Measurements from ENCODE around the gene SFN. TPM values are rescaled to one million over a fixed set of nuclear protein-coding genes. Genes with fewer than 3 reads are reported as not detected.

The SFN gene
- total RNA-seq, 1 experiment from 2014 or later = 74.5 TPM

DNA sequence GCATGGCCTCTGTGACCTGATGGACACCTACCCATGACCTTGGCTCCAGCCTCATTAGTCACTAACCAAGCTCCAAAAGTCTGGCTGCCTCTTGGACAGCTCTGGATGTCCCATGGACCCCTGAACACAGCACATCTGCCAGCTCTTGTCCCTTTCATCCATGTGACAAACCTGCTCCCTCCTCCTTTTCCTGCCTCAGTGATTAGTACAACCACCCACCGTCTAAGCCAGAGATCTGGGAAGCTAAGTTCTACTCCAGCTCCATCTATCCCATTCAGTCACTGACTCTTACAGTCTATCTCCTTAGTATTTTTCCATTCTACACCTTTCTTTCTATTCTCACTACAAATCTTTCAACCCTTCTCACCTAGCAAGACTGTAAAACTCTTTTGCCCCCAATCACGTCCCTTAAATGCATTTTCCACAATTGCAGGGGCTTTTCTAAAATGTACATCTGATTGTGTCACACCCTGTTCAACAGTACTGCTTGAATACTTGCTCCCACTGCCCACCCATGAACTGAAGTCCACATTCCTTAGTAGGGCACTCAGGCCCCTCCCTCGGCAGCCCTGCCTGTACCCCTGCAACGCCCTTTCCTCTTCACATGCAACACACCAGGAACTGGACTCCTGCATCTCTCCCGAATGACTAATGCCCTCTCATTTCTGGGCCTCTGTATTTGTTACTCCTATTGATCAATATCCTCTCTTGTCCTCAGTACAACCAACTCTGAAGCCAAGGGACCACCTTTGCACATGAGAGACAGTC, 19.9 kb downstream of the SFN start:
- Mint-ChIP-seq H3K9me3 (ENCODE audit: low read depth, unreplicated experiment) (no peaks in the 10 kb centered on the region), H3K4me1 (ENCODE audit: low read depth, unreplicated experiment) (peaks cover 10% of the 10 kb centered on the region), H3K36me3 (ENCODE audit: insufficient read depth, unreplicated experiment) (peaks cover 58% of the 10 kb centered on the region), H3K27ac (ENCODE audit: unreplicated experiment) (no peak overlapping the region), H3K4me3 (ENCODE audit: low read depth, unreplicated experiment) (no peak overlapping the region), H3K27me3 (ENCODE audit: unreplicated experiment) (no peaks in the 10 kb centered on the region)
- intact Hi-C loops (cut with micrococcal nuclease; ENCODE audit: unreplicated experiment) = no loop called here
- TF ChIP-seq, protein P1, sequence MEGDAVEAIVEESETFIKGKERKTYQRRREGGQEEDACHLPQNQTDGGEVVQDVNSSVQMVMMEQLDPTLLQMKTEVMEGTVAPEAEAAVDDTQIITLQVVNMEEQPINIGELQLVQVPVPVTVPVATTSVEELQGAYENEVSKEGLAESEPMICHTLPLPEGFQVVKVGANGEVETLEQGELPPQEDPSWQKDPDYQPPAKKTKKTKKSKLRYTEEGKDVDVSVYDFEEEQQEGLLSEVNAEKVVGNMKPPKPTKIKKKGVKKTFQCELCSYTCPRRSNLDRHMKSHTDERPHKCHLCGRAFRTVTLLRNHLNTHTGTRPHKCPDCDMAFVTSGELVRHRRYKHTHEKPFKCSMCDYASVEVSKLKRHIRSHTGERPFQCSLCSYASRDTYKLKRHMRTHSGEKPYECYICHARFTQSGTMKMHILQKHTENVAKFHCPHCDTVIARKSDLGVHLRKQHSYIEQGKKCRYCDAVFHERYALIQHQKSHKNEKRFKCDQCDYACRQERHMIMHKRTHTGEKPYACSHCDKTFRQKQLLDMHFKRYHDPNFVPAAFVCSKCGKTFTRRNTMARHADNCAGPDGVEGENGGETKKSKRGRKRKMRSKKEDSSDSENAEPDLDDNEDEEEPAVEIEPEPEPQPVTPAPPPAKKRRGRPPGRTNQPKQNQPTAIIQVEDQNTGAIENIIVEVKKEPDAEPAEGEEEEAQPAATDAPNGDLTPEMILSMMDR (IDR thresholded peaks at IDR 0.05; ENCODE audit: unreplicated experiment) = no peak
- CTCF ChIA-PET = no interaction called here
- no TSS peak for BruUV-seq (replicated peaks)
- DNase-seq = no peak

DNA sequence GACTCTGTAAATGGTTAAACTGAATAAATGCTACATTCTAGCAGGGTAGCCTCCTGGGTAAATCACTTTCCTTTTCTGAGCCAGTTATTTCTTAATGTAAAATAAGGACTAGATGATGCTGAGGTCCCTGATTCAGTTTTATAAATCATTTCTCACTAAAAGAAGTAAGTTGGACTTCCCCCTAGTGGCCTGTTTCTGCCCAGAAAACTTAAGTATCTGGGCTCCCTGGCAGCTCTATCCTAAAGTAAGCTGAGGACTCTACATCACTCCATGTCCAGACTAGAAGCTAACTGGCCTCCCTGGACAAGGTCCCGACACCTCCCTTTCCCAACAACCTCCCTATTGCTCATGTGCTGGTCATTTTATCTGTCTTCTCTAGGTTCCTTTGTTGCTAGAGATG, 24.2 kb downstream of the SFN start:
- DNase-seq = peak; percentile 16
- Mint-ChIP-seq H3K27ac (ENCODE audit: unreplicated experiment) (no peak overlapping the region), H3K4me1 (ENCODE audit: low read depth, unreplicated experiment) (peaks cover 22% of the 10 kb centered on the region), H3K27me3 (ENCODE audit: unreplicated experiment) (no peaks in the 10 kb centered on the region), H3K36me3 (ENCODE audit: insufficient read depth, unreplicated experiment) (peaks cover 67% of the 10 kb centered on the region), H3K4me3 (ENCODE audit: low read depth, unreplicated experiment) (no peak overlapping the region), H3K9me3 (ENCODE audit: low read depth, unreplicated experiment) (no peaks in the 10 kb centered on the region)
- CTCF ChIA-PET = interaction anchor here (0.7 to 1.6 kb wide), 3 partner anchors 13 to 417 kb away, joined by 3 to 5 read pairs (median 3); partner anchors contain the start of gene GPATCH3
- intact Hi-C loops (cut with micrococcal nuclease; ENCODE audit: unreplicated experiment) = no loop called here
- BruUV-seq (replicated peaks) = no TSS peak
- TF ChIP-seq, protein P1 (IDR thresholded peaks at IDR 0.05; ENCODE audit: unreplicated experiment) = no peak

DNA sequence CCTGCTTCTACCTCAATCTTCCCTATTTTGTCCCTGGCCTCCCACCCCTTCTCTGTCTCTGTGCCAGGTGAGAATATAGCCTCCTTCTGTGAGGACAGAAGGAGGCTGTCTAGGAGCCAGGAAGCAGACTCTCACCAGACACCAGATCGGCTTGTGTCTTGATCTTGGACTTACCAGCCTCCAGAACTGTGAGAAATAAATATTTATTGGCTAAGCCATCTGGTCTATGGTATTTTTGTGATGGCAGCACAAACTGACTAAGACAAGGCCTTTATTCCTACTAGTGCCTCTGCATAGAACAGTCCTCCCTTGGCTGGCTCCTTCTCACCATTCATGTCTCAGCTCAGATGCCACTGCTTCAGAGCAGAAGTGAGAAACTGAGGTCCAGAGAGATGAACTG, 25.3 kb downstream of the SFN start:
- TF ChIP-seq, protein P1 (IDR thresholded peaks at IDR 0.05; ENCODE audit: unreplicated experiment) = no peak
- no TSS peak for BruUV-seq (replicated peaks)

DNA sequence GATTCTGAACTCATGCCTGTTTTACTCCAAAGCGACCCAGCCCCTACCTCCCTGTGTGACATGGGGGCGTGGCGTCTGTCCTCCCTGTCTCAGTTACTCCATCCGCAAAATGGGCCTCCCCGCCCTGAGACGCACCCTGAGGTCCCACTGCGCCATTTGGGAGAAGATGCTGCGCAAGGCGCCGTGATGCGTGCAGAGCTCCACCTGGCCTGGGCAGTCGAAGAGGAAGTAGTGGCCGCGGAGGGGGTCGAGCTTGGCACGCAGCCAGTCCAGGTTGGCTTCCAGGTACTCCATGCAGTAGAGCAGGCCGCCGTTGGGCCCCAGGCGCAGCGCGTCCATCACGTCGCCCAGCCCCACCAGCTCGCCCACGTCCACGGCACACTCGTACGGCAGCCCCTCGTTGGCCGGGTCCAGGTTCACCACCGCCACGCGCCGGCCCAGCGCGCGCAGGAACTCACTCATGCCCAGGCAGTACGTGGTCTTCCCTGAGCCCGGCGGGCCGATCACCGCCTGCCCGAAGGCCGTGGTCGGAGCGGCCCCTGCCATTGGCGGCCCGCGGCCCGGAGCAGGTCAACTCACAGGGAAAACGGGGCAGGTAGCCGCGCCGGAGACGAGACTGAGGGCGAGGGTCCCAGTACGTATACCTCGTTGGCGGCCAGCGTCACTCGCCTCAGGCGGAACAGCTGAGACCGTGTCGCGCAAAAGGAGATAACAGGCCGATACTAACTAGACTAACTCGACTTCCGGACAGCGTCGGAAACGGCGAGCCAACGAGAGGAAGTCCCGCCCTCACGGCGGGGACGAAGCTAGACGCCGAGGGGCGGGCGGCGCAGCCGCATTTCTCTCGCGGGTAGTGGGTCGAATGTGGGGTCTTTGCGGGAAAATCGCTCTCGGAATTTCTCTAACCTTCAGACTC, 26.9 kb downstream of the SFN start, which contains the start of gene GPN2:
Gene GPN2, minus strand, starts transcription at position 733 of the 916 bp plus-strand sequence. Its CDS starts 187 bp downstream, at position 546.
- peaks cover 12% of the 10 kb centered on the region for H3K4me1 Mint-ChIP-seq (ENCODE audit: low read depth, unreplicated experiment)
- H3K4me3 Mint-ChIP-seq (ENCODE audit: low read depth, unreplicated experiment) = peak within 1 kb of the TSS; percentile 83
- no peaks in the 10 kb centered on the region for H3K9me3 Mint-ChIP-seq (ENCODE audit: low read depth, unreplicated experiment)
- H3K36me3 Mint-ChIP-seq (ENCODE audit: insufficient read depth, unreplicated experiment) = peaks cover 50% of the 10 kb centered on the region
- intact Hi-C loops (cut with micrococcal nuclease; ENCODE audit: unreplicated experiment) = no loop called here
- CTCF ChIA-PET = interaction anchor here (0.6 to 1.0 kb wide), 2 partner anchors 28 to 40 kb away, joined by 3 to 4 read pairs; no protein-coding TSS in a partner anchor
- peak; percentile 61 for DNase-seq
- no peaks in the 10 kb centered on the region for H3K27me3 Mint-ChIP-seq (ENCODE audit: unreplicated experiment)
- peak within 1 kb of the TSS; percentile 88 for H3K27ac Mint-ChIP-seq (ENCODE audit: unreplicated experiment)
- no TSS peak for BruUV-seq (replicated peaks)
- TF ChIP-seq, protein P1 (IDR thresholded peaks at IDR 0.05; ENCODE audit: unreplicated experiment) = no peak

More for the DNA sequence above, 25.3 kb downstream of the SFN start:
- Mint-ChIP-seq H3K36me3 (ENCODE audit: insufficient read depth, unreplicated experiment) (peaks cover 56% of the 10 kb centered on the region), H3K9me3 (ENCODE audit: low read depth, unreplicated experiment) (no peaks in the 10 kb centered on the region), H3K27me3 (ENCODE audit: unreplicated experiment) (no peaks in the 10 kb centered on the region), H3K4me1 (ENCODE audit: low read depth, unreplicated experiment) (peaks cover 14% of the 10 kb centered on the region), H3K27ac (ENCODE audit: unreplicated experiment) (no peak overlapping the region), H3K4me3 (ENCODE audit: low read depth, unreplicated experiment) (peak overlapping the region; percentile 83)
- intact Hi-C loops (cut with micrococcal nuclease; ENCODE audit: unreplicated experiment) = no loop called here
- no peak for DNase-seq
- CTCF ChIA-PET = interaction anchor here (1.6 kb wide), 1 partner anchor 12 kb away, joined by 5 read pairs; the partner anchor contains the start of gene GPATCH3
